Activated CD4-positive, alpha-beta T cell treated with anti-CD3 and anti-CD28 coated beads for 48 hours (primary cell): ENCODE measurements around the gene TASOR.
"Not testable (repeated sequence)": the region's sequence is repeated elsewhere in the genome, so short reads cannot be mapped to it uniquely, and the experiment has no call there.

Experiments
- DNase-seq: peaks from one replicate; pipeline ENCODE4 v3.0.0-alpha.2; 2020

Gene TASOR, protein sequence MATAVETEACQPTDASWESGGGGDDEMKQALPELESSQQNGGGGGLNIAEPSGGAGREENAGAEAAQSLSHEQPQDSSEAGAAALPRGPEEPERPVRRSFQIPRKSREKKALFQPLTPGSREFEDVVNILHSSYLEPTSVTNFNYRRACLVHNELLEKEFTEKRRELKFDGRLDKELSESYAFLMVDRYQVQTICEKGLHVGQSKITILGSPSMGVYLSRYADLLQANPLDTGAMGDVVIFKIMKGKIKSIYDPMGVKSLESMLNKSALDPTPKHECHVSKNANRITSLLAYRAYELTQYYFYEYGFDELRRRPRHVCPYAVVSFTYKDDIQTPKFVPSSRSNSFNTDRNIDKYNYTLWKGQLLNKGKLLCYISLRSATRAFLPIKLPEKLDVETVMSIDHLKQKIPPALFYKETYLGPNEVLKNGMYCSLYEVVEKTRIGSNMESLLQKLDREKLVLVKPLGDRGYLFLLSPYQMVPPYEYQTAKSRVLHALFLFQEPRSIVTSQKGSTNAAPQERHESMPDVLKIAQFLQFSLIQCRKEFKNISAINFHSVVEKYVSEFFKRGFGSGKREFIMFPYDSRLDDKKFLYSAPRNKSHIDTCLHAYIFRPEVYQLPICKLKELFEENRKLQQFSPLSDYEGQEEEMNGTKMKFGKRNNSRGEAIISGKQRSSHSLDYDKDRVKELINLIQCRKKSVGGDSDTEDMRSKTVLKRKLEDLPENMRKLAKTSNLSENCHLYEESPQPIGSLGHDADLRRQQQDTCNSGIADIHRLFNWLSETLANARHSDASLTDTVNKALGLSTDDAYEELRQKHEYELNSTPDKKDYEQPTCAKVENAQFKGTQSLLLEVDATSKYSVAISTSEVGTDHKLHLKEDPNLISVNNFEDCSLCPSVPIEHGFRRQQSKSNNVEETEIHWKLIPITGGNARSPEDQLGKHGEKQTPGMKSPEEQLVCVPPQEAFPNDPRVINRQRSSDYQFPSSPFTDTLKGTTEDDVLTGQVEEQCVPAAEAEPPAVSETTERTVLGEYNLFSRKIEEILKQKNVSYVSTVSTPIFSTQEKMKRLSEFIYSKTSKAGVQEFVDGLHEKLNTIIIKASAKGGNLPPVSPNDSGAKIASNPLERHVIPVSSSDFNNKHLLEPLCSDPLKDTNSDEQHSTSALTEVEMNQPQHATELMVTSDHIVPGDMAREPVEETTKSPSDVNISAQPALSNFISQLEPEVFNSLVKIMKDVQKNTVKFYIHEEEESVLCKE (N-terminal part only)

GRCh38 chr3:56683122-56683817, at the start of gene TASOR:
Gene TASOR, minus strand, starts transcription at chr3:56683265. Its CDS starts 259 bp downstream, at chr3:56683006.
- peak; percentile 92 for DNase-seq

GRCh38 chr3:56732109-56732508, 49.0 kb upstream of the TASOR start:
- no peak for DNase-seq

DNA sequence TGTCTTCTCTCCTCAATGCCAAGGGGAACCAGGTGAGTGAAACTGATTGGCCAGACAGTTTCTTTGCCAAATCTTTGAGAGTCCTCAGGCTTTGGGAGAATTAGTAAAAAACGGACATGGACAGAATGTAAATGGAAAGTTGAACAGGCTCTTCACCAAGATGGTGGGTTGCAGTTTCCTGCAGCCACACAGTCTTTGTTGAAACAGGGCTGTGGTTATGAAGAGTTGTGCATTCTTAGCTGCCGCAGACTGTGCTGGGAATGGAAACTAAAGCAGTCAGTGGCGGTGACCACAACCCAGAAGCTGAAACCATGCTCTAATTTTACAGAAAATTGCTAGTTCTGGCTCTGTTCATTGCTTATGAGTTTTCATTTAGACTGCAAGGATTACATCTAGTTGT, 42.1 kb upstream of the TASOR start:
- peak; percentile 73 for DNase-seq

- no peak for DNase-seq
Observed at GRCh38 chr3:56724676-56725075, 41.6 kb upstream of the TASOR start.

DNA sequence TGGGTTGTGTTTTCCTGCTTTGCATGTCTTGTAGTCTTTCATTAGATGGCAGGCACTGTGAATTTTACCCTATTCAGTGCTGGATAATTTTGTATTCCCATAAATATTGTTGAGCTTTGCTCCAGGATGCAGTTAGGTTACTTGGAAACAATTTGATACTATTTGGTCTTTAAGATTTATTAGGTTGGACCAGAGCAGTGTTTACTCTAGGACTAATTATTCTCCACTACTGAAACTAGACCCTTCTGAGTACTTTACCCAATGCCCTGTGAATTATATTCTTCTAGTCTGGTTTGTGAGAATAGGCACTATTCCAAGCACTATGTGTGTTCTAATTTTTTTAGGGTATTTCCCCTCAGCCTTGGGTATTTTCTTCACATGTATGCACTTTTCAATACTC, 37.8 kb upstream of the TASOR start:
- no peak for DNase-seq

- DNase-seq = not testable (repeated sequence)
Observed at GRCh38 chr3:56718809-56719208, 35.7 kb upstream of the TASOR start.

DNA sequence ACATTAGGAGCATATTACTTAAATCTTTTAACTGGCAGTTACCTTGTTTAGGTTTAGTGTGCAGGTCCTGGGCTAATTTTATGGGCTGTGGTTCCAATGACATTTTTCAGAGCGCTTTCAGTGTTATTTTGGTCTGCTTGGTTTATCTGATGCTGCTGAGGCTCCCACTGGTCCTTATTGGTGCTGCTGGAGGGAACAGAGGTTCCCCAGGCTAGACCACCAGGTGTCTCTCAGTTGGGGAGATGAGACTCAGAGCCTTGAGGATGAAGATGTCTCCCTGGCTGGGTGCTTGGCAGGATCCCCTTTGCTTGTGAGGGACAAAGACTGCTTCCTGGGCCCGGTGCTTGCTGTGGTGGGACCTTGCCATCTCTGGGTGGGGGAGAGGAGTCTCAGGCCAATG, 28.3 kb upstream of the TASOR start:
- no peak for DNase-seq

GRCh38 chr3:56707412-56707811, 24.3 kb upstream of the TASOR start:
- DNase-seq = peak; percentile 28

DNA sequence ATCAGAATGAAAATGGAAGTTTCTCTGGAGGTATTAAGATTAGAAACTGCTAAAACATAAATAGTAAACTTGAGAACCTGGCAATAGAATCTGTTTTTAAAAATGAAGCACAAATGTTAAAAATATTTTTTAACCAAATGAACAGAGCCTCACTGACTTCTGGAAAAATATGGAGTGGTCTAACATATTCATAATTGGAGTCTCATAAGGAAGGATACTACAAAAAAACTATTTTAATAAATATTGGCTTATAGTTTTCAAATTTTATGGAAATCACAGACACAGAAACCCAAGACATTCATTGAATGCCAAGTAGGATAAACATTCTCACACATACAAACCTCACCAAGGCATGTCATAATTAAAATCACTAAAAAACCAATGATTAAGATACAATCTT, 23.6 kb upstream of the TASOR start:
- no peak for DNase-seq

- DNase-seq = no peak
Observed at GRCh38 chr3:56704706-56705105, 21.6 kb upstream of the TASOR start.

GRCh38 chr3:56702490-56703315, 19.6 kb upstream of the TASOR start:
- DNase-seq = peak; percentile 49

GRCh38 chr3:56700151-56700550, 17.1 kb upstream of the TASOR start:
- no peak for DNase-seq

- DNase-seq = no peak
Observed at GRCh38 chr3:56694867-56695683, 12.0 kb upstream of the TASOR start.

DNA sequence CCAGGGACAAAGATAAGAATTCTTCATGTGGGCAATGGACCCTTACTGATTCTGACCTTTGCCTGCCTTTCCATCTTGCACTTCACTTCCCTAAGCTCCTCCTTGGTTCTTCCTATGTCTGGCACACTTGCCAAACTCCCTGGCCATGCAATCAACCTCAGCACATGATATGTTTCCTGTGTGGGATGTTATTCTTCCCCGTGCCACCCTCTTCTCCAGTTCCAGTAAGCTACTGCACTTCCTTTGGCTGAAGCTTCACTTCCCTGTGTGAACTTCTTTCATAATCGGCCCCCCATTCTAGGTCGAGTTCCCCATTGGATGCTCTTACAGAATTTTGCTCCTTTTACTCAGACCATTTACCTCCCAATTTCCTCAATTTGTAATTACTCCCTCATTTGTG, 10.7 kb upstream of the TASOR start:
- no peak for DNase-seq

DNA sequence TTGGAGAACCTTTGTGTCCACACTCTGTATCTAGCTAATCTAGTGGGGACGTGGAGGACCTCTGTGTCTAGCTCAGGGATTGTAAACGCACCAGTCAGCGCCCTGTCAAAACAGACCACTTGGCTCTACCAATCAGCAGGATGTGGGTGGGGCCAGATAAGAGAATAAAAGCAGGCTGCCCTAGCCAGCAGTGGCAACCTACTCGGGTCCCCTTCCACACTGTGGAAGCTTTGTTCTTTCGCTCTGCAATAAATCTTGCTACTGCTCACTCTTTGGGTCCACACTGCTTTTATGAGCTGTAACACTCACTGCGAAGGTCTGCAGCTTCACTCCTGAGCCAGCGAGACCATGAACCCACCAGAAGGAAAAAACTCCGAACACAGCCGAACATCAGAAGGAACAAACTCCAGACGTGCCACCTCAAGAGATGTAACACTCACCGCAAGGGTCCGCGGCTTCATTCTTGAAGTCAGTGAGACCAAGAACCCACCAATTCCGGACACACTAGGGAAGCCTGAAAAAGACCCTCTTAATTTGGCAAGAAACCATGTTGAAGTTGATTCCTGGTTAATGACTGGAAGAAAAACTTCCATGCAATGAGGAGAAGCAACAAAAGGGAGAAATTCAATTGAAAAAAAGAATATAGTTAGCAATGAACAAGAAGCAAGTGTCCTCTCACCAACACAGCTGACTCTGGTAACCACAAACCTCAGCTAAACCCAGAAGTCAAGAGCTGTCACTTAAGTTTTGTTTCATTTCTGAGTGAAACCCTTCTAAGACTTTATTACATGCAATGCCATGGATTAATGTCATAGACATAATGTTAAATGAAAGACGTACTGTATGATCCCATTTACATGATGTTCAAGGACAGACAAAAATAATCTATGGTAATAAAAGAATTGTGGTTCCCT, 9.7 kb upstream of the TASOR start:
- DNase-seq = peak; percentile 26

DNA sequence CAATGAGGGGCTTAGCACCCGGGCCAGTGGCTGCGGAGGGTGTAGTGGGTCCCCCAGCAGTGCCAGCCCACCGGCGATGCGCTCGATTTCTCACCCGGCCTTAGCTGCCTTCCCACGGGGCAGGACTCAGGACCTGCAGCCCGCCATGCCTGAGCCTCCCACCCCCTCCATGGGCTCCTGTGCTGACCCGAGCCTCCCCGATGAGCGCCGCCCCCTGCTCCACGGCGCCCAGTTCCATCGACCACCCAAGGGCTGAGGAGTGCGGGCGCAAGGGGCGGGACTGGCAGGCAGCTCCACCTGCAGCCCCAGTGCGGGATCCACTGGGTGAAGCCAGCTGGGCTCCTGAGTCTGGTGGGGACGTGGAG, 8.9 kb upstream of the TASOR start:
- not testable (repeated sequence) for DNase-seq

DNA sequence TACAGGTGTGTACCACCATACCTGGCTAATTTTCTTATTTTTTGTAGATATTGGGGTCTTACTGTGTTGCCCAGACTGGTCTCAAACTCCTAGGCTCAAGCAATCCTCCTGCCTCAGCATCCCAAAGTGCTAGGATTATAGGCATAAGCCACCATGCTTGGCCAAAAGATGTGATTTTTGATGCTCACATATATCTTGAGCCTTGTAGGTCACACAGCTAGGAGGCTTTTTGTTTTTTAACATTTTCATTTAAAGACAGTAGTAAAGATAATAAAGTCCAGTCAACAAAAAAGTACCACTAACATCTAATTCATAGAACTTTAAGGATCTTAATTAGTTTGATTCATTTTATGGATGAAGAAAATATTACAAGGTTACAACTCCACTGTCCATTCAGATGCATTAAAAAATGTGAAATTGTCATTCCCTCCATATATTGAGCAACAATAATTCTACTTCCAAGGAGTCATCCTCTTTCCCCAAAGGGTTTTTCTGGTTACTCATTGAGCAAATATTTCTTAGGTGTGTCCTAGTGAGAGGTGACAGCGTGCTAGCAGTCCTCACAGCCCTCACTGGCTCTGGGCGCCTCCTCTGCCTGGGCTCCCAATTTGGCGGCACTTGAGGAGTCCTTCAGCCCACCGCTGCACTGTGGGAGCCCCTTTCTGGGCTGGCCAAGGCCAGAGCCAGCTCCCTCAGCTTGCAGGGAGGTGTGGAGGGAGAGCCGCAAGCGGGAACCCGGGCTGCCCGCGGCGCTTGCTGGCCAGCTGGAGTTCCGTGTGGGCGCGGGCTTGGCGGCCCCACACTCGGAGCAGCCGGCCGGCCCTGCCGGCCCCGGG, 8.3 kb upstream of the TASOR start:
- no peak for DNase-seq

- no peak for DNase-seq
Observed at GRCh38 chr3:56689303-56689702, 6.2 kb upstream of the TASOR start.

DNA sequence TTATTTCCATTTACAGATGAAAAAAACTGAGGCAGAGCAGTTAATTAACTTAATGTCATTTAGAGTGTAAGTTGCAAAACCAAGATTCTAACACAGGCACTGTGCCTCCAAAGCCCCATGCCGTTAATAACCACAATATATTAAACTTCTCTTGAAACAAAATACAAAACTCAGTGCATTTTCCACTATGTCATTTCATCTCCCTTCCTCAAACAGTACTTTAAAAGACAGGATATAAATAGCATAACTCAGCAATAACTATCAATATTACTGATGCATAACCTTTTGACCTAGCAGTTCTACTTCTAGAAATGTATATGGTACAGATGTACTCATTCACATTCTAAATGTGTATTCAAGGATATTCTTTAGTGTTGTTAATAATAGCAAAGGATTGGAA, 5.1 kb upstream of the TASOR start:
- no peak for DNase-seq
